GM20000 (cell line): ENCODE results near the gene CEP112.

ENCODE experiments used
- DNase-seq: peaks from one replicate; pipeline ENCODE4 v3.0.0; 2012; ENCODE audit warnings: low spot score
- TF ChIP-seq, protein P1 (sequence below): IDR thresholded peaks from 2 replicates; pipeline ENCODE4 v1.5.1; 2012; ENCODE audit warnings: mild to moderate bottlenecking, control low read depth; ENCODE audit errors: extremely low read depth, missing control alignments

The CEP112 gene

DNA sequence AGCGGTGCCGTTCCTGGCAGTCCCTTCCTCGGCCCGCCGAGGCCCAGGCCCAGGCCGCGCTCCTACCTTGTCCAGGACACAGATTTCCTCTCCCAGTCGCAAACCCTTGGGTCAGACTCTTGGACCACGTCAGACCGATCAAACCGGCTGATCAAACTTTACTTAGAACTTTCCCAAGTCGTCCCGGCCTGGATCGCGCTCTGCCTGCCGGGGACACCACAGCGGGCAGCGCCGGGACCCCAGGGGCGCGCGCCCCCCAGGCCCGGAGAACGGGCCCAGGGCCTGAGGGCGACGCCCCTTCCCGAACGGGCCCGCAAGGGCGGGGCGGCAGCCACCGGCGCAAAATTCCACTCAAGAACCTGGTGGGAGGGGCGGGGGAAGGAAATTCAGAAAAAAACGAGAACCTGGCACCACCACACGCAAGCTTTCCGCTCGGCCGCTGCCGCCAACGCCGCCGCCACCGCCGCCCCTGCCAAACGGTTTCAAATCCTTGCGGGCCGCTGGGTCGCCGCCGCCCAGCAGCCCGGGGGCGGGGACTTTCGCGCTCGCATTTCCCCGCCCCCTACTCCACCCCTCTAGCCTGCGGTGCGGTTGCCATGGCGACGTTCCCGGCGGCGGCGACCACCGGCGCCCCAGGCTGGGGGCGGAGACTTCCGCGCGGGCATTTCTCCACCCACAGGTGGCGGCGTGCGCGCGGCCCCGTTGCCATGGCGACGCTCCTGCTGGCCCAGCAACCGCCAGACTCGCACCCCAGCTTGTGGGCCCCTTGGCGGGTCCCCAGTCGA is at the start of gene CEP112:
Gene CEP112, minus strand, starts transcription at position 541 of the 785 bp plus-strand sequence.
- DNase-seq: peak; percentile 86
- TF ChIP-seq, protein P1, sequence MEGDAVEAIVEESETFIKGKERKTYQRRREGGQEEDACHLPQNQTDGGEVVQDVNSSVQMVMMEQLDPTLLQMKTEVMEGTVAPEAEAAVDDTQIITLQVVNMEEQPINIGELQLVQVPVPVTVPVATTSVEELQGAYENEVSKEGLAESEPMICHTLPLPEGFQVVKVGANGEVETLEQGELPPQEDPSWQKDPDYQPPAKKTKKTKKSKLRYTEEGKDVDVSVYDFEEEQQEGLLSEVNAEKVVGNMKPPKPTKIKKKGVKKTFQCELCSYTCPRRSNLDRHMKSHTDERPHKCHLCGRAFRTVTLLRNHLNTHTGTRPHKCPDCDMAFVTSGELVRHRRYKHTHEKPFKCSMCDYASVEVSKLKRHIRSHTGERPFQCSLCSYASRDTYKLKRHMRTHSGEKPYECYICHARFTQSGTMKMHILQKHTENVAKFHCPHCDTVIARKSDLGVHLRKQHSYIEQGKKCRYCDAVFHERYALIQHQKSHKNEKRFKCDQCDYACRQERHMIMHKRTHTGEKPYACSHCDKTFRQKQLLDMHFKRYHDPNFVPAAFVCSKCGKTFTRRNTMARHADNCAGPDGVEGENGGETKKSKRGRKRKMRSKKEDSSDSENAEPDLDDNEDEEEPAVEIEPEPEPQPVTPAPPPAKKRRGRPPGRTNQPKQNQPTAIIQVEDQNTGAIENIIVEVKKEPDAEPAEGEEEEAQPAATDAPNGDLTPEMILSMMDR: no peak

DNA sequence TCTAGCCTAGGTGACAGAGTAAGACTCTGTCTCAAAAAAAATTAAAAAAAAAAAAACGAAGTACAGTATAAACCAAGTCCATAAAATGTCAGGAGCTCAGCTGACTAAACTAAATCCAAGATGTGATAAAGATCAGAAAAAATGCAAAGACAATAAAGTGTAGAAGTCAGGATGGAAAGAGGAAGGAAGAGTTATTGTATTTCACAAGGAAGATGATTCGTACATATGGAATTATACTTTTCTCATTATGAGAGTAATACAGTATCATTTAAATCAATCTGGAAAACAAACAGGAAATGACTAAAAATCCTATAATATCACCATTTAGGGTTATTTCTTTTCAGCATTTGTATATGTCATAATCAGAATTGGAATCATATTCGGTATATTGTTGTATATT is 48.7 kb upstream of the CEP112 start:
- DNase-seq: no peak
- TF ChIP-seq, protein P1: no peak

DNA sequence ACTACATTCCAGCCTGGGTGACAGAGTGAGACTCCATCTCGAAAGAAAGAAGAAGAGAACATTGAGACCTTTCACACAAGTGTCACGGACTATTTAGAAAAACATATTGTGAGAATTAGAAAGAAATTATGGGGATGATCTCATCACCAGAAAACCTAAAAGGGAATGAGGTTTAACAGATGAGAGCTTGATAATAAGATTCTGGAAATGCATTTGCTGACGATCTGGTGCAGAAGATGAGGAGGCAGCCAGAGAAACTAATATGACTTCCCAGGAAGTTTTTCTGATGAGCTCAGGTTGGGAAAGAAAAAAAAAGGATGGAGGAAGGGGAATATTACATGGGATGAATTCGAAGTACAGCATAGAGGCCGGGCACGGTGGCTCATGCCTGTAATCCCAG is 48.1 kb upstream of the CEP112 start:
- TF ChIP-seq, protein P1: no peak
- DNase-seq: no peak

DNA sequence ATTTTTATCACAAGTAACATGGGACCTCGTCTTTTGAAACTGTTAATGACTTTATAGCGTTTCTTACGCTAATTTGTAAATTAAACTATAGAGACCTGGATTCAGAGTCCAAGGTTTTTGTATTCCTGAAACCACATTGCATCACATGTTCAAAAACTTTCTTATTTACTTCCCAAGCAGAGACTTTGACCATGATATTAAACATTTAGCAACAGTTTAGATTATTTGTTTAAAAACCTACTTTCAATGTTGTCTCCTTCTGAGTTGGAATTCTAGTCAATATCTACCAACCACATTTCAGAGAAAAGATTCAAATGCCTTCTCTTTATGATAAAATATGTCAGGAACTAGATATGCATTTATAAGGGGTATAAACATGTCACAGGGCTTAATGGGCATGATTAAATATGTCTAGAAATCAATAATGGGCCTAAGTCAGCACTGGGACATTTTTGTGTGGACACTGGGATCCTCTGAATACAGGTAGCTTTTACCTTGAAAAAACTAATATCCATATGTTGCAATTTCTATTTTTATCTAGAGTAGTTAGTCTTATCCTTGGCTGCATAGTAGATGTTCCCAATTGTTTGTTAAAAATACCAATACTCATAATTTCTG is 43.6 kb upstream of the CEP112 start:
- TF ChIP-seq, protein P1: no peak
- no peak for DNase-seq

DNA sequence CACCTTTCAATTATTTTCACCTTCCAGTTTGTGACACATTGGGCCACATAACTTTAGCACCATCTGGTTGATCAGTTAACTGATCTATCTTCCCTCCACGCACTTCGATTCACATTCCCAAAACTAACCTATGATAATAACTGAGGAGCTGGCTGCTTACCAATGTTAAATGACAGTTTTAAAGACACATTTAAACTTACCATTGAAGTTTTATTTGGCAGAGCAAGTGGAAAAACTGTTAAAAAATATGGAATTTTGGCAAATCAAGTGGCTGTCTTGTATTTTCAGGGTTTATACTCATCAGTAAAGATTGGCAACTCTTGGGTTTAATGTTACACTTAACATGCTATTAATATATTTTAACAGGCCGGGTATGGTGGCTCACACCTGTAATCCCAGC is 42.7 kb upstream of the CEP112 start:
- TF ChIP-seq, protein P1: no peak
- no peak for DNase-seq

DNA sequence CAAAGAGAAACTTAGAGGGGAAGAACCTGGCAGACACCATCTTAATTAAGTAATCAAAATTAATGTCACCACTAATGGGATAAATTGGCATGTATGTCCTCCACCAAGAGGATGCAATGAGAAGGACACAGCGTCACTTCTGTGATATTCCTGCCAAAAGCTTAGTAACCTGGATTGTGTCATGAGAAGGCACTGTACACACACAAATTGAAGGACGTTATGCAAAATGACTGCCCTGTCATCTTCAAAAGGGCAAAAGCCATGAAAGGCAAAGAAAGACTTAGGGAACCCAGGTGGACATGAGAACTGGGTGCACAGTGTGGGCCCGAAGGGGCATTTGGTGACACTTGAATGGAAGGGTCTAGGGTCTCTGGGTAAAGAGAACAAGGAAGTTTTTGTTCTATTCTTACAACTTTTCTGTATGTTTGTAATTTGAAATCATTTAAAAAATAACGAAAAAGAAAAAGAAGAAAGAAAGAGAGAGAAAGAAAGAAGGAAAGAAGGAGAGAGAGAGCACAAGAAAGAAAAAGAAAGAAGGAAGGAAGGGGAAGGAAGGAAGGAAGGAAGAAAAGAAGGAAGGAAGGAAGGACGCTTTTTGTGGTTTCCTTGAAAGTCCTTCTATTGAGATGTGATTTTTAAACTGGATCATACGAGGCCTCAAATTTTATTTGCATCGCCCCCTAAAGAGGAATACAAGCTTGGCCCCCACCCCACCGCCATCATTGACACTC is 41.3 kb upstream of the CEP112 start:
- TF ChIP-seq, protein P1: no peak
- DNase-seq: no peak

DNA sequence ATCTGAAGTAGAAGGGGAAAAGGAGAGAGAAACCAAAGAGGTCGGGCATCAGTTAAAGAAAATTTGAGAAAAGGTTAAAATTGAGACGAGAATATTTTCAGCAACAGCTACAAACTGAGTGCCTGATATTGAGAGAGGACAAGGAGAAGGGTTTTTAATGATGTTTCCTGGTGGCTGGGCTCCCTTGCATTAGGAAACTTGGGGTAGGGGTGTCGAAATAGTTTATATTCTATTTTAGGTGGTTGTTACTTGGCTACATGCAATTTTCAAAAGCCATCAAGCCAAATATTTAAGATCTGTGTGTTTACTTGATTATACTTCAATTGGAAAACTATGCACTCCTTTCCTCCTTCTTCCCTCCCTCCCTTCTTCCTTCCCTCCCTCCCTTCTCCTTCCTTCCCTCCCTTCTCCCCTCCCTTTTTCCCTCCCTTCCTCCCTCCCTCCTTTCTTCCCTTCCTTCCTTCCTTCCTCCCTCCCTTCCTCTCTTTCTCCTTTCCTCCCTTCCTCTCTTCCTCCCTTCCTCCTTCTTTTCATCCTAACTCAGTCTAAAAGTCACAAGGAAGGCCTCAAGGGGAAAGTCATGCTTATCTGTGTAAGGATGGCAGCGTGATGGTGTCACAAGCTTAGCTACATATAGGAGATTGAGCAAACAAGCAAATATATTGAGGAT is 39.1 kb upstream of the CEP112 start:
- DNase-seq: no peak
- TF ChIP-seq, protein P1: no peak
